ENCODE measurements around the gene SDC4.

GRCh38 chr20:45339799-45340198 is 8.4 kb downstream of the SDC4 start:
- TF ChIP-seq CTCF (IDR thresholded peaks at IDR 0.05) = no peak
- no peak for TF ChIP-seq POLR2A (IDR thresholded peaks at IDR 0.05)
- no peak for TF ChIP-seq POLR2AphosphoS5 (IDR thresholded peaks at IDR 0.05)
